Activated CD8-positive, alpha-beta memory T cell treated with anti-CD3 and anti-CD28 coated beads for 36 hours (primary cell): ENCODE measurements around the gene SUPT4H1. TPM values are rescaled to one million over a fixed set of nuclear protein-coding genes. Genes with fewer than 3 reads are reported as not detected.
"Not testable (repeated sequence)": the region's sequence is repeated elsewhere in the genome, so short reads cannot be mapped to it uniquely, and the experiment has no call there.

Experiments used
- CTCF ChIA-PET: fragments of 350-600 bp; sonication (Branson Sonifier 250); formaldehyde crosslinking; loops from one replicate; lab custom pipeline; 2021; ENCODE audit warnings: antibody characterized with exemption; lab: Charles Lee
- POLR2A ChIA-PET: fragments of 350-600 bp; sonication (Branson Sonifier 250); formaldehyde crosslinking; loops from one replicate; lab custom pipeline; 2021; ENCODE audit warnings: antibody characterized with exemption; lab: Charles Lee
- total RNA-seq, 2 experiments: library from RNA; stranded (reverse); gene quantifications; one replicate each; pipeline ENCODE4 v1.2.3, GENCODE V29; 2021

SUPT4H1 gene
- total RNA-seq = 100 to 1,000 TPM; 128 to 143 TPM

DNA sequence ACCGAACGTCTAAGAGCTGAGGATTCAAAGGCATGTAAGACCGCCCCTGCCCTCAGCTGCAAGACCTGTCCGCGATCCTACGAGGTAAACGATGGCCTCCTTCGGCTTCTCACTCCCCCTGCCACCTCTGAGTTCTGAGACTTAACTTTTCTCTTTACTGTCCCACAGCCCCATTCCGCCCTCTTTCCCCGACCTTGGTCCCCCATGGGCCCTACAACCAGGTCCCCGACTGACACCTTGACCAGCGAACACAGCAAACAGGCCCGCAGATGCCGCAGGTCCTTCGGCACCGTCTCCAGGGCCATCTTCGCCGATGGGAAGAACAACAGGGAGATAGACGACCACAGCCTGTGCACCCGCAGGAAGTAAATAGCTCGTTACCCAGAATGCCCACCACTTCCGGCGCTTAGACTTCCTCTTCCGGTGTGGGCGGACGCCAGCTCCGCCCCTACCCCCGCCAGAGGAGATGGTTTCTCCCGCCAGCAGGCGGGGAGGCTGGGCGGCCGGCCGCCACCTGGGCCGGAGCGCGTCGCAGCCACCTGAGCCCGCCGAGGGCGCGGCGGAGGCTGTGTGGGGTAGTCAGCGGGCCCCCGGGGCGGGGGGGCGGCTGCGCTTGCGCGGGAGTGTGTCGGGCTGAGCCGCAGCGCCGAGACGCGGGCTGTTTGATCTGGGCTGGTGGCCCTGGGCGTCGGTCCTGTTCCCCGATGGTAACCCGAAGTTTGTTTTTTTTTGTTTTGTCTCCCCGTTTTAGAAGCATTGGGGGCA is at the start of gene SUPT4H1:
Gene SUPT4H1 (minus strand): TSS at position 371 of the 765 bp plus-strand sequence. CDS start 66 bp downstream, at position 305.
- POLR2A ChIA-PET = interaction anchor here (0.6 to 7.2 kb wide), 14 partner anchors 8 to 280 kb away, joined by 3 to 235 read pairs (median 4); partner anchors contain the start of genes RNF43 and TSPOAP1
- CTCF ChIA-PET = interaction anchor here (0.8 to 4.3 kb wide), 15 partner anchors 8 to 238 kb away, joined by 3 to 27 read pairs (median 5); partner anchors contain the start of genes HSF5, RNF43 and TSPOAP1

DNA sequence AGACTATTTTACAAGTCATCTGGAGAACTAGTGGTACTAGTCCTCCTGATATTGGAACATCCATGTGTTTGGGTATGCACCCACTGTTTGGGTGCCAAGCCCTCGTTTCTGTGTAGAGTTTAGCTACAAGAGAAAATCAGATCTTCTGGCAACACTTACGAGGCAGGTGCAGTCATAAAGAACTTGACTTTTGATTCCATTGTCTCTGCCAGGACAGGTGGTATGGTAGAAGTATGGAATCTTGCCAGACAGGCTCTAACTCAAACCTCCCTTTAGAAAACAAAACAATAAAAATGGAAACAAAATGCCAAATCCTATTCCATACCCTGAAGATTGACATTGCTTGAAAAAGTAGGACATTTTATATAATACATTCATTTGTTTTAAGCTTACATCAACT is 49.3 kb upstream of the SUPT4H1 start:
- ChIA-PET POLR2A (no interaction called here), CTCF (no interaction called here)

DNA sequence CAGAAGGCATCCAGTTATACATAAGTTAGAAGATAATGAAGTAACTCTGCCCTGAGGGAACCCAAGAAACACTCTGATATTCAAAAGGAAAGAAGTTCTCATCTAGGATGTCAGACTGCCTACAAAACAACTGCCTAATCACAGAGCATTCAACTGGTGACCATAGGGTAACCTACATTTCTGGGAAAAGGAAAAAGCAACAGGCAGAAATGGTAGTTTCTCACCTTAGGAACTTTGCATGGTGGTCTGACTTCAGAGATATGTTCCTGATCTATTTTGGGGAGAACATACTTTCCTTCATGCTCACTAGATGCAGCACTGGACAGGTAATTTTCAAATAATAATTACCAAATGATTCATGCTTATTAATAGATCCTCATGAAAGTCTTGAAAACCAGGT is 48.8 kb upstream of the SUPT4H1 start:
- ChIA-PET CTCF (no interaction called here), POLR2A (no interaction called here)

DNA sequence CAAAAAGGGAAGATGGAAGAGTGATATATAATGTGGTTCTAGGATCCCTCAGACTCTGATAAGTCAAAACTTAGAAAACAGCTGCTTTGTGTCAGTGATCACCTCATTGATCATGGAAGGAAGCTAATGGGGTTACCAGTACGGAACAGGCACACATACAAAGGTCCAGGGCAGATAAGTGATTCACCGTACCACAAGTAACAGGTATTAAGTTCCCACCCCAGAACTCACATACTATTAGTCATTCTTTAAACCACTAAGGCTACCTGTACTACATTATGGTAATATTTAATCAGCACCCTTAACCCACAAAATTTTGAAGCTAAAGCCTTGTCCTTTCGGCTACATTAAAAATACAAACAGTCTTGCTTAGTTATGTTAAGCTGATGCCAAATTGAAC is 48.0 kb upstream of the SUPT4H1 start:
- ChIA-PET CTCF (no interaction called here), POLR2A (no interaction called here)

DNA sequence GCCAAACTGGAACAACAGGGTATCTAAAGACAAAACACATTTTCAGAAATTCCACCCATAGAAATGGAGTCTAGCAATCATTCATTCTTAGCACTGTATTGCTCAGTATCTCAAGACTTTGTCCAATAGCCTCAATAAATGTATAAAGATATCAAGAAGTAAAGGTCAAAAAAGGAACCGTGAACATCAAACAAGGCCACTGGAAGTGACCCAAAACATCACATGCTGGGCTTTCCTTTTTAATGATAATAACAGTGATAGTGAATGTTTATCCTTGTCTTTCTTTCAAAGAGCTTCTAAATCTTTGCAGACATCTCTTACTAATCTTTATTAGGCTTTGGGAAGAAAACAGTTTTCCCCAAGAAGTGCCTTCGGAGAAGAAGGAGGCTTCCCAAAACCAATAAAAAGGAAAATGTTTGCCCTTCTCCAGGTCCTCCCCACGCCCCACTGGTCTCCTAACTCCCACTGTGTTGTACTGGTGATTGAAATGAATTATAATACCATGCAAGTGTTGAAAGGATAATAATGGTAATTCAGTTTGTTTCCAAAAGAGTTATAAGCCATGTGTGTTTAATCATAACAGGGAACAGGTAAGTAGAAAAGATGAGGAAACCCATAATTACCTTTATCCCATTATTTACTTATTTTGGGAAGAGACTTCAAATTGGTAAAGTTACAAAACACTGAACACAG is 46.7 kb upstream of the SUPT4H1 start:
- POLR2A ChIA-PET = no interaction called here
- CTCF ChIA-PET = no interaction called here

DNA sequence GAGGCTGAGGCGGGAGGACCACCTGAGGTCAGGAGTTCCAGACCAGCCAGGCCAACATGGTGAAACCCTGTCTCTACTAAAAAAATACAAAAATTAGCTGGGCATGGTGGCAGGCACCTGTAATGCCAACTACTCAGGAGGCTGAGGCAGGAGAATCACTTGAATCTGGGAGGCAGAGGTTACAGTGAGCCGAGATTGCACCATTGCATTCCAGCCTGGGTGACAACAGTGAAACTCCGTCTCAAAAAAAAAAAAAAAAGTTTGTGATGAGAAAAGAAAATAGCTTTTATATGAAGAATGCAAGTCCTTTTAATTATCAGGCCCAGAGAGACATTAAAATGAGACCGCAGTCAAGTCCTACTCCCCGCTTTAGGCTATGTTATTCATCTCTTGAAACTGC is 45.4 kb upstream of the SUPT4H1 start:
- CTCF ChIA-PET, POLR2A ChIA-PET: not testable (repeated sequence)

DNA sequence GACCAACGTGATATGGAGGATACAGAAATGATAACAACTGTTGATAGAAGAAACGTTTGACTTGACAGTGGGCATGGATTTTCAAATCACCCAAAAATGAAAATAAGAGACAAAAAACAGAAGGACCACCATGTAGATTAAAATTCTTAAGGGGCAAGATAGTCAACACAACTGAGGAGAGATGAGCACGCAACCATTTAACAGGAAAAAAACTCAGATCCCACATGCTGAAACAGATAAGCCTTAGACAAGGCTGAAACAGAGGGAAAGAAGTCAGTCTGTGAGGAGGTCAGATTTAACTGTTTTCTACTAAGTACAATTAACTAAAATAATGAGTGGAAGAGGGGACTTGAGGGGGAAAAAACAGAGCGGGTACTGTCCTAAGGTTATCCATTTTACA is 44.2 kb upstream of the SUPT4H1 start:
- ChIA-PET POLR2A (no interaction called here), CTCF (no interaction called here)

DNA sequence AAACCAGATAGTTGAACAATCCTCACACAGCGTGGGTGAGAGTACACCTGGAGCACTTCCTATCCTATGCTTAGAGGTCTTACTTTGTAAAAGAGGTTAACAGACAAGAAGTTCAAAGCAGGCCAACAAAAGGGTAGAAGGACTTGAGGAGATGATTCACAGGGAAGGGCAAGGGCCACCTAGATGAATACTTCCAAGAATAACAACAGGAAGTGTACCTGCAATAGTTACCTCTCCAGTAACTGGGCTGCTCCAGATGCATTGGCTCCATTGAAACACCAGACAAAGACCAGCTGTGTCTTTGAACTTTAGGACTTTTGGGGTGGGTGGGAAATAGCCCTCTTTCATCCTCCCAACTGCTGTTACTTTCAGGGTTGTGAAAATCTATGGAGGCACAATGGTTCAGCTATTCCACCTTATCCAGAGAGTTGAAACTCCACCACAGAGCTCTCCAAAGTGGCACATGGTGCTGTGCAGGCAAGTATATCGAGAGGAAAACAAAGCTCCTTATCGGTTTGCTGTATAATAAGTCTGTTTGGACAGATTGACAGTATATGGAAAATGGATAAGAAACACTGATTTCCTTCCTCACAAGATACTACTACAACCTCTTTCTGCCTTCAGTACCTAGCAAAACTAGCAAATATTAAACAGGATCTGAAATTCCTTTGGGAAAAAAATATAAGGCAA is 42.7 kb upstream of the SUPT4H1 start:
- ChIA-PET CTCF (interaction anchor here (0.6 to 1.0 kb wide), 2 partner anchors 25 to 77 kb away, joined by 3 read pairs; no protein-coding TSS in a partner anchor), POLR2A (no interaction called here)

DNA sequence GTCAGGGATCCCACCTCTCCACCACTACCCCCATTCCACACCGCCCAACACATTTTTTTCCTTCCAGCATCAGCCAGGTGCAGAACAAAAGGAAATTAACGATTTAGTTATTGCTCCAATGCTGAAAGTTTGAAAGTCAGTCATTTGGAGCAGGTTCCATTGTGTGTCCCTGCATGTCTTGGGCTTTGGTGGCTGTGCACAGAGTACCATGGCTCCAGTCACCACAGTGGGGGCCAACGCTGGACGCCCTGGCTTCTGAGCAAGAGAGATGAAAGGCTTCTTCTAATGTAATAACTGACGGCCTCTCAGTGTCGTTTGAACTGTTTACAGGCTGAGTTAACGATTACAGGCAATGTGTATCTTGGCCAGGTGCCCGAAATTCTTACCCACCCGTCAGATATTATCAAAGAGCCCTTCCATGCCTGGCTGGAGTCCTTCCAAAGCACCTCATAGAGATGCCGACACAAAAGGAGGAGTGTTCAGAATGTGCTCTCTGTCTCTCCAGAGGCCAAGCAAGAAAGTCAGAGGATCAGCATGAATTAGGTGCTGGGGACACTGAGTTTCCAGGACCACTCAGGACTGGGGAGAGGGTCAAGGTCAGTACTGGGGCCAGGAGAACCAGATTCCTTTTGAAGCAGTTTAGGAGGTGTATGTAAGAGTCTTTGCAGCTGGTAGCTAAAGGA is 39.4 kb upstream of the SUPT4H1 start:
- POLR2A ChIA-PET = no interaction called here
- CTCF ChIA-PET = interaction anchor here (2.0 kb wide), 1 partner anchor 26 kb away, joined by 6 read pairs; the partner anchor contains the start of gene RNF43

DNA sequence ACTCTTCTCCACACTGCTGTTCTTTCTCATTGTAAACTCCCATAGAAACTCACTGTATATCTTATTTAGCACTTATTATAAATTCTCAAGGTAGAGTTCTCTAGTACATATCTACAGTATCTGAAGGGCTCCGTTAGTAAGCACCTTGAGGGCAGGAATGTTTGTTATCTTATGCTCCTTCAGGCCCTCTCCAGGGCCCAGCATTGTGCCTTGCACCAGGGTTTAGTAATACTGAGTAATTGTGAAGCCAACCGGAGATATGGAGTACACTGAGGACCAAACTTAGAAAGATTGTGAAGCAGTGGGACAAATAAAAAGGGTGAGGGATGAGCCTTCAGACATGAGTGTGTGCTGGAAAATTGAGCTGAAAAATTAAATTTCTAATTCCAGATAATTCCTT is 38.9 kb upstream of the SUPT4H1 start:
- CTCF ChIA-PET = interaction anchor here (2.0 kb wide), 1 partner anchor 27 kb away, joined by 6 read pairs; the partner anchor contains the start of gene RNF43
- POLR2A ChIA-PET = no interaction called here

DNA sequence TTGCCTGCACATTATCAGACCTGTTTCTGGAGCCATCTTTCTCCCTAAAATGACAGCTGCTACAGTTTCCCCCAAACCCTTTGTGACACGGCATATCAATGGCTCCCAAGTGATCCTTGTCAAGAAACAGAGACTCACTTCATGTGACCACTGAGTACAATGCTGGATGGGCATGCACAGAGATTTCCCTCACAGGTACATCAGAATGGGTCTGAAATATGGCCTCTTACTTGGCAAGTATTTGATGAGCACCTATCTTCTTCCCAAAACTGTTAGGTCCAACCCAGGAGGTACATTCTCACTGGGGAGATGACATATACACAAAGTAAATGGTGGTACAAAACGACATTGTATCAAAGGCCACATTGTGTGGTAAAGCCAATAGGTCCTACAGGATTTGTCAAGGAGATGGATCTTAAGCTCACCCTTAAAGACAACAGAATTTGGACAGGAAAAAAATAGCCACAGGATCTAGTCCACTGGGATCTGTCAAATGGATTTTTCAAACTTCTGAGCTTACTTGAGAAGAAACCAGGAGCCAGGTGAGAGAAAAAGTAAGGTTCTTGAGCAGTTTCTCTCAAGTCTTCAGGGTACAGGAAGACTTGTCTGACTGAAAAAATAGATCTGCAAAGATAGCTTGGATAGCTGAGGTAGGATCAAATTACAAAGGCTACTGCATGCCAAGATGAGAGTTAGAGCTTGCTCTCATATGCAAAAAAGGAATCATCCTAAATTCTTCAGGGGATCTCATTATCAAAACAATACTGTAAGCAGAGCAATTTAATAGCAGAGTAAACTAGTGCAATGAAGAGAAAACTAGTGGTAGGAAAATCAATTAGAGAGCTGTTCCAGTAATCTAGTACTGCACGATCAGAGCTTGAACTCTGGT is 36.5 kb upstream of the SUPT4H1 start:
- ChIA-PET CTCF (no interaction called here), POLR2A (no interaction called here)

DNA sequence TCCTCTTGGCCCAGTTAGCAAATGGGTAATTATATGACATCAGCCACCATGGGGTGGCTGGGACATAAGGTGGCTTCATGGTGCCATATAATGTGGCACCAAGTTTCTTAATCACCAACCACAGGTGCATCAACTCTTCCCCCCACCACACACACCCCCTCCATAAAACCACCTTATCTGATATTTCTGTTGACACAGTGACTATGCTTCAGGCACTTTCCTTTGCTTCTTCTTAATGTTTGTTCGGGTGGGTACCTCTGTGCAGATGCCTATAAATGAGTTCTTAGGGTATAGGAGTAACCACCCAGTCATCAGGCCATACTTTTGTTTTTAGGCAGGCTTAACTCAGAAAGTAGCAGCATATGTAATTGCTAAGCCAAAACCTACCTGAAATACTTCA is 35.8 kb upstream of the SUPT4H1 start:
- ChIA-PET CTCF (no interaction called here), POLR2A (no interaction called here)

DNA sequence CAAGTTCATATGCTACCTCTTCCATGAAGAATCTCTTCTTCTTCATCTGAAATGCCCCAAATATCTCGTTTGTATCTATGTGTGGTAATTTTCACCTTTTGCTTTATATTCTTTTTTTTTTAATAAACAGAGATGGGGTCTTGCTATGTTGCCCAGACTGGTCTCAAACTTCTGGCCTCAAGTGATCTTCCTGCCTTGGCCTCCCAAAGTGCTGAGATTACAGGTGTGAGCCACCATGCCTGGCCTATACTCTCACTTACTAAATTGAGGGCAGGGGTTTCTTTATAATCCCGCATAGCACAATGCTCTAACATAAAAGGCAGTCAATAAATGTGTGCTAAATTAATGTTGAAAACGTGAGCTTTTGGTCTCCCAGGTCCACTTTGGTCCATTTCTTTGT is 34.7 kb upstream of the SUPT4H1 start:
- ChIA-PET CTCF (interaction anchor here (0.6 kb wide), 1 partner anchor 238 kb away, joined by 3 read pairs; no protein-coding TSS in a partner anchor), POLR2A (no interaction called here)

DNA sequence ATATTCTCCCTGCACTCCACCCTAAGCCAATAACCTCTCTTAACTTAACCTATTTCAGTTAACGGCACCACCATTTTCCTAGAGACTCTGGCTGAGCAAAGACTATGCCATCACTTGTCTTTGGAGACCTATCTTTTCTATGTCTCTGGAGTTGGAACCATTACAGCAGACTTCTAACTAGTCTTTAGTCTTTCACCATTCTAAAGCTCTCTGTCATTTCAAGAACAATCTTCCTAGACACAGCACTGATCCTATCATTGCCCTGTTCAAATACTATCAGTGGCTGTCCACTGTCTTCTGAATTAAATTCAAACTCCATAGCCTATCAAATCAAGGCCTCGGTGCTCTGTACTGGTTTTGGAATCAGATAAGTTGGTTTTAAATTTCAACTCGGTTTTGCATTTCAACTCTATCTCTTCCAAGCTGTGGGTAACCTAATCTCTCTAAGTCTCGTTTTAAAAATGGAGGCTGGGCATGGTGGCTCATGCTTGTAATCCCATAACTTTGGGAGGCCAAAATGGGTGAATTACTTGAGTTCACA is 33.4 kb upstream of the SUPT4H1 start:
- POLR2A ChIA-PET = no interaction called here

DNA sequence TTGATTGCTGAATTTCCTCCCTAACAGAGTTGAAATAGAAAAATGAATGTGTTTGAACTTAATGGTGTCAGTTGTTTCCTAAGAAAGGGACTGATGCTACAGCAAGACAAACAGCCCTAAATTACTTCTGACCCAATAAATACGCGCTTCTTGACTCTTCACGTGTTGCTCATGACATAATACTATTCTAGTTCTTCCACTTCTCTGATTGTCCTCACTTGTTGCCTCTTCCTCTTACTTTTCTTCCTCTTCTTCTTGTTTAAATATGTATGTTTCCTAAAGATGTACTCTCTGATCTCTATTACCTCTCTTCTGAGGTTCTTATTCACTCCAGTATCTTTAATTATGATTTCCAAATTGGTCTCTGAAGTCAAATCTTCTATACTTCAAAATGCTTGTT is 32.9 kb upstream of the SUPT4H1 start:
- POLR2A ChIA-PET = no interaction called here
- CTCF ChIA-PET = no interaction called here

More for the DNA sequence above, 33.4 kb upstream of the SUPT4H1 start:
- CTCF ChIA-PET = no interaction called here

DNA sequence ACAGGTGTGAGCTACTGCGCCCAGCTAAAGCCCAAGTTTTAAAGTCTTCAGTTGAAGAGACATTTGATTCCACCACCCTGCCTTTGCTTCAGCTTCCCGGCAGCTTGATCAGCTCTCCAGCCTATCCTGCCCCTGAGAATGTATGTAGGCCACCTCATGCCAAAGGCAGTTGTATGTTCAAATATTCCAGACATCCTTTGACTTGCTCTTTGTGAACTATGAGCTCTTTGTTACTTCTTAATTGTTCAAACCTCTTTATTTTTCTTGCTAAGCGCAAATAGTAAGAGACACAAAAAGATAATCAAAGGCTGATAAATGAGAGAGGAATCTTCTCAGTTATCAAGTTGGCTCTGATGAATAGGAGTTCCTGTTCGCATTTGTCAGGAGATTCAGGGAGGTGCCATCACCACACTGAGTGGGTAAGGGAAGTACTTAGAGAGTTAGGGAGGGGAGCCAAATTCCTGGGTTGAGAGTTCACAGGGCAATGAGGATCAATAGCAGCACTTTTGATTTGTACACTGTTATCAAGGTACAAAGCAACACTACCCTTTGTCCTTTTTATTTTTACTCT is 32.0 kb upstream of the SUPT4H1 start:
- ChIA-PET POLR2A (no interaction called here), CTCF (interaction anchor here (1.1 to 1.5 kb wide), 2 partner anchors 10 to 81 kb away, joined by 3 read pairs; no protein-coding TSS in a partner anchor)

DNA sequence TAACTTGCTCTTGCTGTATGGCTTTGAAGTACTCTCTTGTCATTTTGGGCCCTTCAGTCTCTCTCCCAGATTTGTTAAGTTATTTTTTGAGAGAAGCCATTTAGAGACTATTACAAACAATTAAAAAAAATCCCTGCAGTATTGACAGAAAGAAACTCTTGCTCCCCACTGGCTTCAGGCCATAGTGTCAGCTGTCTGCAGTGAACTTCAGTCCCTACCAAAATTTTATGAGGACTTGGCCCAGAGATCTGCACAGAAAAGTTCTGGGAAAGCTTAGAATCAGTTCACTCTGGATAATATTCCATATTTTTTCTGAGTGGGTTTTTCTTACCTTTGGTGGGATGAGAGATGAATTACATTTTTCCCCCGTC is 30.9 kb upstream of the SUPT4H1 start:
- ChIA-PET POLR2A (no interaction called here), CTCF (interaction anchor here (0.9 to 2.4 kb wide), 5 partner anchors 10 to 82 kb away, joined by 3 to 7 read pairs (median 4); no protein-coding TSS in a partner anchor)
